Spinal cord (tissue), 4 donors: ENCODE data around the gene ADIPOR1. TPM values are rescaled to one million over a fixed set of nuclear protein-coding genes. Genes with fewer than 3 reads are reported as not detected.

Experiments
- polyA plus RNA-seq, 2 donors: library from polyadenylated mRNA; unstranded; fragments of 120-200 nt; gene quantifications; one replicate each; pipeline ENCODE4 v1.2.1, GENCODE V29; 2013; ENCODE audit not compliant: insufficient read length in 2 of 2
- small RNA-seq: library from RNA; depleted of rRNA; stranded (forward); fragments of <200 nt; gene quantifications from one replicate; pipeline ENCODE3, GENCODE V24; 2014; ENCODE audit warnings: low replicate concordance
- total RNA-seq, 2 donors: library from RNA; depleted of rRNA in 1 of 2; stranded (reverse); fragments of 120-200 nt in 1 of 2; fragments of >200 nt in 1 of 2; gene quantifications; one replicate each; pipeline versions ENCODE4 v1.2.3 to v1.2.4, GENCODE V29; 2013 to 2014

The ADIPOR1 gene
- total and polyA plus RNA-seq, 4 donors, result 74.8 to 114 (median 84.0) TPM

Small RNA genes within 50 kb of the gene (small RNA-seq; reads per million reads assigned to genes)
- gene RF00019, result not detected

Other genes starting within 250 kb of the ADIPOR1 start
- gene SYT2, start 247.9 kb downstream of the ADIPOR1 start, total RNA-seq, result 10 to 100 TPM; 11.1 to 59.2 TPM
- gene SYT2, start 247.9 kb downstream of the ADIPOR1 start, polyA plus RNA-seq, result 10 to 100 TPM; 46.7 to 50.8 TPM
- gene KDM5B, start 149.9 kb downstream of the ADIPOR1 start, total RNA-seq, result 100 to 1,000 TPM in 1 of 2 donors, 10 to 100 TPM in 1; 82.3 to 114 TPM
- gene KDM5B, start 149.9 kb downstream of the ADIPOR1 start, polyA plus RNA-seq, result 10 to 100 TPM; 60.2 to 65.9 TPM
- gene PCAT6, start 147.4 kb downstream of the ADIPOR1 start, total RNA-seq, result under 1 TPM in 1 of 2 donors, not detected in 1; 0.88 TPM
- 1 to 10 TPM; 5.9 to 6.9 TPM for gene PCAT6, start 147.4 kb downstream of the ADIPOR1 start, polyA plus RNA-seq
- gene RABIF, start 69.2 kb downstream of the ADIPOR1 start, total RNA-seq, result 10 to 100 TPM; 10.2 to 13.9 TPM
- 10 to 100 TPM; 18.6 to 20.8 TPM for gene RABIF, start 69.2 kb downstream of the ADIPOR1 start, polyA plus RNA-seq
- gene KLHL12, start 31.1 kb downstream of the ADIPOR1 start, total RNA-seq, result 10 to 100 TPM; 32.9 to 38.8 TPM
- 10 to 100 TPM; 32.3 to 35.8 TPM for gene KLHL12, start 31.1 kb downstream of the ADIPOR1 start, polyA plus RNA-seq
- 10 to 100 TPM; 41.6 to 59.6 TPM for gene CYB5R1, start 8.9 kb upstream of the ADIPOR1 start, total RNA-seq
- 10 to 100 TPM; 42.1 to 49.1 TPM for gene CYB5R1, start 8.9 kb upstream of the ADIPOR1 start, polyA plus RNA-seq
- 10 to 100 TPM; 76.6 to 85.3 TPM for gene TMEM183A, start 49.1 kb upstream of the ADIPOR1 start, total RNA-seq
- 10 to 100 TPM; 76.6 to 90.5 TPM for gene TMEM183A, start 49.1 kb upstream of the ADIPOR1 start, polyA plus RNA-seq
- gene PPFIA4, start 68.2 kb upstream of the ADIPOR1 start, total RNA-seq, result 10 to 100 TPM; 11.5 to 18.9 TPM
- gene PPFIA4, start 68.2 kb upstream of the ADIPOR1 start, polyA plus RNA-seq, result 10 to 100 TPM; 39.4 to 51.0 TPM
- under 1 TPM in 1 of 2 donors, not detected in 1; 0.11 TPM for gene MYOG, start 127.7 kb upstream of the ADIPOR1 start, total RNA-seq
- under 1 TPM; 0.29 to 0.69 TPM for gene MYOG, start 127.7 kb upstream of the ADIPOR1 start, polyA plus RNA-seq
- 10 to 100 TPM in 1 of 2 donors, 1 to 10 TPM in 1; 3.1 to 11.7 TPM for gene ADORA1, start 169.4 kb upstream of the ADIPOR1 start, total RNA-seq
- 10 to 100 TPM; 28.8 to 29.7 TPM for gene ADORA1, start 169.4 kb upstream of the ADIPOR1 start, polyA plus RNA-seq
- under 1 TPM in 1 of 2 donors, not detected in 1; 0.06 TPM for gene MYBPH, start 217.5 kb upstream of the ADIPOR1 start, total RNA-seq
- under 1 TPM; 0.24 to 0.35 TPM for gene MYBPH, start 217.5 kb upstream of the ADIPOR1 start, polyA plus RNA-seq
- 10 to 100 TPM in 1 of 2 donors, 1 to 10 TPM in 1; 1.1 to 14.2 TPM for gene CHI3L1, start 228.4 kb upstream of the ADIPOR1 start, total RNA-seq
- 1 to 10 TPM; 1.7 to 2.0 TPM for gene CHI3L1, start 228.4 kb upstream of the ADIPOR1 start, polyA plus RNA-seq